H9 (cell line): Measurements from ENCODE around the gene LMBR1. TPM values are rescaled to one million over a fixed set of nuclear protein-coding genes. Genes with fewer than 3 reads are reported as not detected.
"Not testable (repeated sequence)": the region's sequence is repeated elsewhere in the genome, so short reads cannot be mapped to it uniquely, and the experiment has no call there.

Experiments
- DNase-seq: peaks from one replicate; pipeline ENCODE4 v3.0.0-alpha.2; 2017
- H2AFZ ChIP-seq: one replicate; pipeline ENCODE4 v1.6.1; 2013; ENCODE audit warnings: mild to moderate bottlenecking, low read length, control low read depth, moderate library complexity
- H2AK5ac ChIP-seq: 2 replicates; pipeline ENCODE4 v1.6.1; 2013; ENCODE audit warnings: low read length, control low read depth, mixed read lengths; ENCODE audit not compliant: insufficient read length
- H2BK120ac ChIP-seq: one replicate; pipeline ENCODE4 v1.6.1; 2013; ENCODE audit warnings: low read depth, mild to moderate bottlenecking, low read length, control low read depth, inconsistent platforms; ENCODE audit not compliant: poor library complexity, severe bottlenecking
- H2BK12ac ChIP-seq: 2 replicates; pipeline ENCODE4 v1.6.1; 2013; ENCODE audit warnings: low read length, control low read depth, mixed read lengths, low read depth; ENCODE audit not compliant: insufficient read length
- H2BK15ac ChIP-seq: 2 replicates; pipeline ENCODE4 v1.6.1; 2013; ENCODE audit warnings: low read depth, low read length, control low read depth
- H2BK20ac ChIP-seq: one replicate; pipeline ENCODE4 v1.6.1; 2013; ENCODE audit warnings: low read depth, mild to moderate bottlenecking, low read length, control low read depth, inconsistent platforms; ENCODE audit not compliant: poor library complexity, severe bottlenecking
- H2BK5ac ChIP-seq: 2 replicates; pipeline ENCODE4 v1.6.1; 2013; ENCODE audit warnings: low read length, control low read depth, mixed read lengths; ENCODE audit not compliant: insufficient read length
- H3K14ac ChIP-seq: 2 replicates; pipeline ENCODE4 v1.6.1; 2013; ENCODE audit warnings: low read length, control low read depth; ENCODE audit not compliant: insufficient read depth
- H3K18ac ChIP-seq: 2 replicates; pipeline ENCODE4 v1.6.1; 2013; ENCODE audit warnings: low read depth, mild to moderate bottlenecking, mixed read lengths, low read length, control low read depth; ENCODE audit not compliant: insufficient read length
- H3K23ac ChIP-seq: 2 replicates; pipeline ENCODE4 v1.6.1; 2013; ENCODE audit warnings: low read length, control low read depth, mixed read lengths, low read depth; ENCODE audit not compliant: insufficient read length
- H3K23me2 ChIP-seq: 2 replicates; pipeline ENCODE4 v1.6.1; 2013; ENCODE audit warnings: low read depth, mild to moderate bottlenecking, mixed read lengths, low read length, control low read depth; ENCODE audit not compliant: insufficient read length, poor library complexity, severe bottlenecking
- H3K27ac ChIP-seq: 2 replicates; pipeline ENCODE4 v1.5.1; 2013; ENCODE audit warnings: low read length, control low read depth, mixed read lengths, low read depth; ENCODE audit not compliant: insufficient read length
- H3K27me3 ChIP-seq: 2 replicates; pipeline ENCODE4 v1.6.1; 2013; ENCODE audit warnings: low read length, control low read depth, inconsistent platforms; ENCODE audit not compliant: insufficient read depth
- H3K4ac ChIP-seq: 2 replicates; pipeline ENCODE4 v1.6.1; 2013; ENCODE audit warnings: low read depth, mild to moderate bottlenecking, control low read depth, inconsistent platforms, low read length, moderate library complexity
- H3K4me1 ChIP-seq: 2 replicates; pipeline ENCODE4 v1.6.1; 2013; ENCODE audit warnings: low read length, control low read depth, inconsistent platforms; ENCODE audit not compliant: insufficient read depth
- H3K4me2 ChIP-seq: 2 replicates; pipeline ENCODE4 v1.6.1; 2013; ENCODE audit warnings: low read length, control low read depth, mixed read lengths; ENCODE audit not compliant: insufficient read length, insufficient read depth
- H3K56ac ChIP-seq: 2 replicates; pipeline ENCODE4 v1.6.1; 2013; ENCODE audit warnings: low read depth, mild to moderate bottlenecking, mixed read lengths, low read length, control low read depth; ENCODE audit not compliant: insufficient read length
- H3K79me1 ChIP-seq: 2 replicates; pipeline ENCODE4 v1.6.1; 2013; ENCODE audit warnings: low read depth, mild to moderate bottlenecking, moderate library complexity, low read length, control low read depth, inconsistent platforms; ENCODE audit not compliant: insufficient read depth, poor library complexity, severe bottlenecking
- H3K79me2 ChIP-seq: 2 replicates; pipeline ENCODE4 v1.6.1; 2013; ENCODE audit warnings: low read length, control low read depth, inconsistent platforms; ENCODE audit not compliant: insufficient read depth
- H3K9ac ChIP-seq: 2 replicates; pipeline ENCODE4 v1.6.1; 2013; ENCODE audit warnings: low read length, control low read depth, mixed read lengths; ENCODE audit not compliant: insufficient read length; ENCODE audit errors: extremely low read depth
- H3K9me3 ChIP-seq: one replicate; pipeline ENCODE4 v1.6.1; 2013; ENCODE audit warnings: low read depth, low read length, inconsistent platforms; ENCODE audit not compliant: control insufficient read depth
- H3T11ph ChIP-seq: one replicate; pipeline ENCODE4 v1.6.1; 2013; ENCODE audit warnings: mild to moderate bottlenecking, low read length, control low read depth, inconsistent platforms
- H4K20me1 ChIP-seq: one replicate; pipeline ENCODE4 v1.6.1; 2013; ENCODE audit not compliant: control insufficient read depth, insufficient read length, insufficient read depth
- H4K5ac ChIP-seq: 2 replicates; pipeline ENCODE4 v1.6.1; 2013; ENCODE audit warnings: low read depth, mild to moderate bottlenecking, mixed read lengths, low read length, control low read depth; ENCODE audit not compliant: insufficient read length
- H4K8ac ChIP-seq: replicated peaks from 2 replicates; pipeline ENCODE4 v1.6.1; 2013; ENCODE audit warnings: low read length, control low read depth, mixed read lengths, low read depth; ENCODE audit not compliant: insufficient read length
- H4K91ac ChIP-seq: 2 replicates; pipeline ENCODE4 v1.6.1; 2013; ENCODE audit warnings: low read depth, mild to moderate bottlenecking, moderate library complexity, mixed read lengths, low read length, control low read depth; ENCODE audit not compliant: insufficient read length
- H3K27ac Mint-ChIP-seq, 3 experiments: 2 replicates in 2 of 3; 3 replicates in 1 of 3; pipeline ENCODE4 v1.8.0; 2020 to 2021; ENCODE audit warnings: mixed read lengths in 3 of 3, mild to moderate bottlenecking in 1 of 3, moderate library complexity in 1 of 3
- H3K27me3 Mint-ChIP-seq: 2 replicates; pipeline ENCODE4 v1.8.0; 2021; ENCODE audit warnings: low read depth, mild to moderate bottlenecking, moderate library complexity, mixed read lengths
- H3K36me3 Mint-ChIP-seq, 3 experiments: 2 replicates in 2 of 3; 3 replicates in 1 of 3; pipeline ENCODE4 v1.8.0; 2020 to 2021; ENCODE audit warnings: low read depth in 3 of 3, mixed read lengths in 3 of 3; ENCODE audit not compliant: insufficient read depth in 1 of 3
- H3K4me1 Mint-ChIP-seq, 2 experiments: 2 replicates each; pipeline ENCODE4 v1.8.0; 2020; ENCODE audit warnings: mixed read lengths in 2 of 2
- H3K4me3 Mint-ChIP-seq, 2 experiments: 2 replicates in 1 of 2; 3 replicates in 1 of 2; pipeline ENCODE4 v1.8.0; 2020 to 2021; ENCODE audit warnings: mild to moderate bottlenecking in 2 of 2, mixed read lengths in 2 of 2, moderate library complexity in 1 of 2
- H3K9me3 Mint-ChIP-seq, 2 experiments: 2 replicates in 1 of 2; 3 replicates in 1 of 2; pipeline ENCODE4 v1.8.0; 2020; ENCODE audit warnings: mild to moderate bottlenecking in 2 of 2, mixed read lengths in 2 of 2, moderate library complexity in 1 of 2
- WGBS: extraction: QIAGEN DNeasy Blood & Tissue Kit; methylation state at CpG from one replicate; pipeline ENCODE4 v1.1.7; 2013; ENCODE audit warnings: missing lambda C conversion rate, low lambda C conversion rate, mixed read lengths; ENCODE audit not compliant: insufficient read length; ENCODE audit errors: extremely low coverage; 5-methylcytosine and 5-hydroxymethylcytosine counted together
- total RNA-seq: library from RNA; stranded (reverse); gene quantifications from 2 replicates; pipeline ENCODE4 v1.2.1, GENCODE V29; 2021

Gene LMBR1
- total RNA-seq, 1 experiment from 2014 or later = 62.3 TPM

GRCh38 chr7:156922304-156922703, 29.3 kb upstream of the LMBR1 start:
- not testable (repeated sequence) for H3K27ac ChIP-seq, H3K23ac ChIP-seq, H3K18ac ChIP-seq, H3K4me1 Mint-ChIP-seq, H3T11ph ChIP-seq, H3K79me2 ChIP-seq, H4K91ac ChIP-seq, H4K5ac ChIP-seq, H3K4me2 ChIP-seq, H2BK20ac ChIP-seq, H3K27me3 Mint-ChIP-seq, H3K9me3 ChIP-seq, H3K9ac ChIP-seq, H4K20me1 ChIP-seq, H2BK12ac ChIP-seq, H3K9me3 Mint-ChIP-seq, H3K36me3 Mint-ChIP-seq, H3K4me1 ChIP-seq, H3K14ac ChIP-seq, H3K4ac ChIP-seq, H3K23me2 ChIP-seq, H2BK15ac ChIP-seq, H3K56ac ChIP-seq, H4K8ac ChIP-seq, H3K27ac Mint-ChIP-seq, H2BK5ac ChIP-seq, H2AK5ac ChIP-seq, H2AFZ ChIP-seq, H3K27me3 ChIP-seq, H2BK120ac ChIP-seq, DNase-seq, H3K79me1 ChIP-seq, H3K4me3 Mint-ChIP-seq
- WGBS = no CpG with 5 or more reads among the region's 6 CpGs

GRCh38 chr7:156920487-156921373, 27.7 kb upstream of the LMBR1 start:
- H3K79me1 ChIP-seq, H2AFZ ChIP-seq, H3K4me2 ChIP-seq, H2BK5ac ChIP-seq, H4K8ac ChIP-seq, H2BK20ac ChIP-seq, H3K27me3 Mint-ChIP-seq, DNase-seq, H3K23me2 ChIP-seq, H3K27me3 ChIP-seq, H4K91ac ChIP-seq, H3K4me1 Mint-ChIP-seq, H3K4me3 Mint-ChIP-seq, H3K9ac ChIP-seq, H3K27ac ChIP-seq, H3K4ac ChIP-seq, H4K20me1 ChIP-seq, H3K79me2 ChIP-seq, H3K4me1 ChIP-seq, H2BK120ac ChIP-seq, H3K18ac ChIP-seq, H3T11ph ChIP-seq, H2AK5ac ChIP-seq, H3K14ac ChIP-seq, H2BK12ac ChIP-seq, H2BK15ac ChIP-seq, H3K56ac ChIP-seq, H4K5ac ChIP-seq, H3K9me3 ChIP-seq, H3K23ac ChIP-seq, H3K9me3 Mint-ChIP-seq, H3K36me3 Mint-ChIP-seq: not testable (repeated sequence)
- WGBS = no CpG with 5 or more reads among the region's 24 CpGs
- H3K27ac Mint-ChIP-seq = peak overlapping the region in 1 of 3 experiments; percentile 13; a peak in 1 of 7 replicates
